ENCODE measurements around the gene MAB21L4.

MAB21L4 gene

GRCh38 chr2:240894006-240894405 is 1.9 kb downstream of the MAB21L4 start:
- no peak for DNase-seq

- DNase-seq: no peak
Observed at GRCh38 chr2:240893363-240893844, 2.6 kb downstream of the MAB21L4 start.

- no peak for DNase-seq
Observed at GRCh38 chr2:240892925-240893324, 3.0 kb downstream of the MAB21L4 start.

- DNase-seq: no peak
Observed at GRCh38 chr2:240892356-240892755, 3.6 kb downstream of the MAB21L4 start.

GRCh38 chr2:240891492-240892340 is 4.2 kb downstream of the MAB21L4 start:
- no peak for DNase-seq

- DNase-seq: no peak
Observed at GRCh38 chr2:240890691-240891090, 5.3 kb downstream of the MAB21L4 start.

- DNase-seq: no peak
Observed at GRCh38 chr2:240889601-240890560, 6.1 kb downstream of the MAB21L4 start.

- DNase-seq: no peak
Observed at GRCh38 chr2:240888890-240889573, 6.9 kb downstream of the MAB21L4 start.

GRCh38 chr2:240888130-240888889 is 7.6 kb downstream of the MAB21L4 start:
- DNase-seq: no peak

GRCh38 chr2:240887631-240888030 is 8.3 kb downstream of the MAB21L4 start:
- DNase-seq: no peak

- no peak for DNase-seq
Observed at GRCh38 chr2:240886678-240887609, 9.0 kb downstream of the MAB21L4 start.

GRCh38 chr2:240886023-240886565 is 9.9 kb downstream of the MAB21L4 start:
- DNase-seq: peak in 1 of 2 donors; percentile 31

GRCh38 chr2:240885566-240885965 is 10.4 kb downstream of the MAB21L4 start:
- no peak for DNase-seq

- no peak for DNase-seq
Observed at GRCh38 chr2:240884745-240885144, 11.2 kb downstream of the MAB21L4 start.

- no peak for DNase-seq
Observed at GRCh38 chr2:240884221-240884620, 11.7 kb downstream of the MAB21L4 start.

- no peak for DNase-seq
Observed at GRCh38 chr2:240881913-240882312, 14.0 kb downstream of the MAB21L4 start.

- DNase-seq: no peak
Observed at GRCh38 chr2:240879105-240879504, 16.9 kb downstream of the MAB21L4 start.

- DNase-seq: no peak
Observed at GRCh38 chr2:240878341-240878936, 17.5 kb downstream of the MAB21L4 start.

GRCh38 chr2:240877460-240878340 is 18.3 kb downstream of the MAB21L4 start:
- no peak for DNase-seq

Measured in inflammatory macrophage (primary cell).